ENCODE measurements around the gene SIRPD.
"Not testable (repeated sequence)": the region's sequence is repeated elsewhere in the genome, so short reads cannot be mapped to it uniquely, and the experiment has no call there.

SIRPD gene

DNA sequence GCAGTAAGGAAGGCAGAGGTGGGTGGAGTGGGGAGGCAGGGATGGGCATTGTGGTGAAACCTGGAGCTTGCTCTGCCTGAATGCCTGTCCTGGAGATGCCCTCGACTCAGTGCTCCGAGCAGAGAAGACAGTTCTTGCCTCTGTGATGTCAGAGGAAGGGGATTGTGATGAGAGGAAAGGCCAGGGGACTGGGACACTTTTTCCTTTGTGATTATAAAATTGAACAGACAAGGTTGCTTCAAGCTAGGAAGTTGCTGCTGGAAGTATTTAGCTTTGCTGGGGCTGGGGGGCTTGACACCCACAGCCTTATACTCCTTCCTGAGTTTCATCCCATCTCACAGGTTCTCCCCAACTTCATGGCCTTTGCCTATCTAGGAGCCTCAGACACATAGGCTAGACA lies at the start of gene SIRPD:
TSS of gene SIRPD (minus strand) at position 101 of the 400 bp plus-strand sequence. CDS start at position 49, 52 bp downstream.
- DNase-seq = no peak

DNA sequence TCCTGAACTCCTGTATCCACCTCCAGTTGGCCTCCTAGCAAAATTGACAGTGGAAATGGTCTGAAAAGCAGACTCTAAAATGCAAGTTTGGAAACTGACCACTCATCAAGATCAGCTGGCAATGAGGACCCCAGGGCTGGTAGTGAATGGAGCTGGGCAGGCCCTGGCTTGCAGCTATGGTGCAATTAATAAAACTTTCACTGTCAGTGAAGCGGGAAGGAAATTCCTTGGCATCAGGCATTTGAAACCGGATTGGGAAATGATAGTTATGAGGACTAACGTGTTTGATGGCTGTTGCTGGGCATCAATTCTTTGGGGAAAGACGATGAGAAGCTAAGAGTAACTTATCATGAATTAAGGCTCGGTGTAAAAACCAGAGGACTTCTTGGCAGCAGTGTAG lies 43.2 kb upstream of the SIRPD start:
- DNase-seq = no peak

DNA sequence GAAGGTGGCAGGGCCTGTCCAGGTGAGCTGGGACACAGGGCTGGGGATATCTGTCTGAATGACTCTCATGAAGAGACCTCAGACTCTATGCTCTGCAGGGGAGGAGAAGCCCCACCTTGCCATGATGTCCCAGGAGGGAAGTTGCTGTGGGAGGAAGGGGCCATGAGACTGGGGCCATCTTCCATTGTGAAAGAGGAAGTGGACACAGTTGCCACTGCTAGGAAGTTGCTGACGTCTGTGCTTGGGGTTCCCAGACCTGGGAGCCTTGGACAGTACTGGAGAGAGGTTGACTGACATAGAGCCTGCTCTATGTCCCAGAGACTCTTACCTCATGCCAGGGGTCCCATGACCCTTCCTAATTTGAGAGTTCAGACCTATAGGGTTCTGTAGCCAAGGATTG lies 37.8 kb upstream of the SIRPD start:
- DNase-seq = no peak

DNA sequence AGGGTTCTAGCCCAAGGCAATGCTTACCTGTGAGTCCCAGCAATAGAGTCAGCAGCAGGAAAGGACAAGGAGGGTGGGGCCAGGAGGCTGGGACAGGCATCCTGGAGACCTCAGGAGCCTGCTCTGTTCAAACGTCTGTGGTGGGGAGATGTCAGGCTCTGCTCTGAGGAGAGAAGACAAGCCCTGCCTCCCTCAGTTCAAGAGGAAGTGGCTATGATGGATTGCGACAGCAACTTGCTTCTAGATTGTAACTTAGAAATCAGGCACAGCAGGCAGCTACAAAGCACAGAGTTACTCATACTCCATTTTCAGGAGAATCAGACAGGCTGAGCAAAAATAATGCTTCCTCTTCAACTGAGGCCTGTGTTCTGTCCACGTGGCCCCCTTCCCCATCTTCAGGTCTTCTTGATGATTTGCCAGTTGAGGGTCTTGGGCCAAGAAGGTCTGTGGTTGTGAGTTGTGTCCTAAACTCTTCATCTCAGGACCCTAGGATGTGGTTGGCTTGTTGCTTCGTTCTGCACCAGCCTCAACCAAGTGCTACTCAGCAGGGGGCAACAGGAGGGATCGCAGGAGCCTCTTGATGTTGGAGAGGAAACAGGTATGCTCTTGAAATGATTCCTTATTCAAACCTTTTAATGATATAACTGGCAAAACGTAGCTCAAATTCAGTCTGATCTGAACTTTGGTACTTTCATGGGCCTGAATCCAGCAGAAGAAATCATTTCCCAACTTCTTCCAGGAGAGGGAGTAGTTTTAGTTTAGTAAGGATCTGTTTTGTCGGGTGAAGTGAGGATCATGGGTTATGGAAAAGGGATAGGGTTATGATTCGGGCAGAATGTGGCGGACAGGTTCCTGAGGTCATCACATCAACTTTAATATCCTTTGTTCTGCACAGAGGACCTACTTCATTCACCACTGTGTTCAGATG lies 31.3 kb upstream of the SIRPD start:
- no peak for DNase-seq

DNA sequence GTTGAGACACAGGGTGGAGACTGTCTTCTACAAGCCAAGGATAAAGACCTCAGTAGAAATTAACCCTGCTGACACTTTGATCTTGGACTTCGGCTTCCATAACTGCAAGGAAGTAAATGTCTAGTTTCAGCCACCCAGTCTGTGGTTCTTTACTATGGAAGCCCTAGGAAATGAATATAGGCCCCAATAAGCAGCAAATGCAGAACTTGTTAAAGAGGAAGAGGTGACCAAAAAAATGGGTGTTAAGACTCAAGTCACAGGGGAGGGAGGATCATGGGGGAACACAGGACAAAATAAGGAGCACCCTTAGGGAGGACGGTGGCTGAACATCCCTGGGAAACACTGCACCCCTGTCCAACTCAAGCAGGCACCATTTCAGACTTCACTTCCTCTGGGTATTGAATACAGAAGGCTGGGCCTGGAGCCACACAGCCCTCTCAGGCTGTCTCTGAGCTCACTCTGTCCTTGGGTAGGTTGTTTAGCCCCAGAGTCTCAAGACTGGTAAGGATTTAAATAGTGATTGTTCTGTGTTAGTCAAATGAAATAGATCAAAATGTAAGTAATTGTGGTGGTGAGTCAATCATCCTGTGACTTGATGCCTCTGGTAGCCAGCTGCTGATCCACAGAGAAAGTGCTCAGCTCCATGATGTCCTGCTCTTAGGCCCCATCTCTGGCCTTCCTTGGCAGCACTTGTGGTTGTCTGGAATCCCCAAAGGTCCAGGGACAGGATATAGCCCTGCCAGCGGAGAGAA lies 30.5 kb upstream of the SIRPD start:
- DNase-seq = no peak

DNA sequence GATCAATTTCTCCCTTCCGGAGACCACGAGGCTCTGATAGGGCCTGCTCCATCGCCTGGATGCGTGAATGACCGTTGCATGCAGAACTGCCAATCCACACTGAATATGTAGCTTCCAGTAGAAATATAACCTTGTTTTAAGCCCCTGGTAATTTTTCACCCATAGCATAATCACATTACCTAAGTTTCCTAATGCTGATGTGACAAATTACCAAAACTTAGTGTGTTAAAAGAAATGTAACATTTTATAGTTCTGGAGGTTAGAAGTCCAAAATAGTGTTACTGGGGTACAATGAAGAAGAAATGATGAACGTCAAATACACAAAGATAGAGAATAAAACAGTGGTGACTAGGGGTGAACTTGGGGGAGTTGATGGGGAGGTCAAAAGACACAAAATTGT lies 22.0 kb upstream of the SIRPD start:
- DNase-seq = no peak

DNA sequence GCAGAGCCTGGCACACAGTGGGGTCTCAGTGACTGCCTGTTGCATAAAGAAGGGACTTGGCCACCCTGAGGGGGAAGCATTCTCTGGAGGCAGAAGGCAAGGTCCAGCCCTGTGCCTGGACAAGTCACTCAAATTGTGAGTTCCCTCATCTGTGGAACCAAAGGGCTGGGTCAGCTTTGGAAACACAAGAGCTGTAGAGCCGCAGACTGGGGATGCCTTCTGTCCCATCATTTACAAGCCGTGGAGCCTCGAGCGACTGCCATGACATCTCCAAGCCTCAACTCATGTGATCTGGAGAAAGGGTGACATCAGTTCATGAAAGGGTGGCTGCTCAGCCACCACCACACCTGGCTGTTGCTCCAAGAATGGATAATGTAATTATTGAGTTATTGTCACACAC lies 20.4 kb upstream of the SIRPD start:
- no peak for DNase-seq

DNA sequence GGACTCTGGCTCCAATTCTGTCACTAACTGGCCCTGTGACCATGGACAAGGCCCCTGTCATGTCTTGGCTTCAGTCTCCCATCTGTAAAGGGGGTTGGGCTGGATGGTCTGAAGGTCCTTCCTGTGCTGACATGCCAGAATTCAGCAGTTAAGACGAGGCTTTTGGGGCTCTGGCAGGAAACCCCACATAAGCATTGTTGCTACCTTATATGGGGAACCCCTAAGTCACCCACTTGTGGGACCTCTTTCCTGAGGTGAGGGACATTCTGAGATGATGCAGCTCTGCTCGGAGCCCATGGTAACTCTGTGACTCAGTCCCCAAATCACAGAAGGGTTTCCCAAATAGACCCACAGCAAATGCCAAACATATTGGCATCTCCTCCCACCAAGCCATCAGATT lies 19.8 kb upstream of the SIRPD start:
- not testable (repeated sequence) for DNase-seq

DNA sequence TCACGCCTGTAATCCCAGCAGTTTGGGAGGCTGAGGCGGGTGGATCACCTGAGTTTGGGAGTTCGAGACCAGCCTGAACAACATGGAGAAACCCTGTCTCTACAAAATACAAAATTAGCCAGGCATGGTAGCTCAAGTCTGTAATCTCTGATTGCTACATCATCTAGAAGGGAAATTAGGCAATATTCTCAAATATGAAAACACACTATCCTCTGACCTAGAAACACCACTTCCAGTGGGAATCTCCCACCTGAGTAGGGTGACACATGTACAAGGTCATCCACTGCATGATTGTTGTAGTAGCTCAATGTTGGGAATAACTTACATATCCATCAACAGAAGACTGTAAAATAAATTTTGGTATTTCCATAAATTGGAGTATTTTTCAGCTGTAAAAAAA lies 19.1 kb upstream of the SIRPD start:
- DNase-seq = no peak

DNA sequence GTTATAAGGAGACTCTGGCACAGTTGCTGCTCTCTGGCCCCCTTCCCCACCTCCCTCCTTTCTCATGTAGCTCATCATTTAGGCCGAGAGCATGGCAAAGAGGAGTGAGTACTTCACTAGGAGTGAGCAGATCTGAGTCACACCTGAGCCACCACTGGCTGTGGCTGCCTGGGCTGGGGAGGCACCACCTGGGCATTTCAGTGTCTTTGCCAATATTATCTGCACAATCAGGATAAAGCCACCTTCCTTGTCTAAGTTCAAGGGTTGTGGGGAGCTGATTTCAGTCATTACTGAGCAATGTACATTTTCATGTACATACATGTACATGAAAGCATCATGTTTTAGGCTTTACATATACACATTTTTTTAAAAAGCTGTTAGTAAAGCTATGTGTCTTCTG lies 18.5 kb upstream of the SIRPD start:
- DNase-seq = not testable (repeated sequence)

DNA sequence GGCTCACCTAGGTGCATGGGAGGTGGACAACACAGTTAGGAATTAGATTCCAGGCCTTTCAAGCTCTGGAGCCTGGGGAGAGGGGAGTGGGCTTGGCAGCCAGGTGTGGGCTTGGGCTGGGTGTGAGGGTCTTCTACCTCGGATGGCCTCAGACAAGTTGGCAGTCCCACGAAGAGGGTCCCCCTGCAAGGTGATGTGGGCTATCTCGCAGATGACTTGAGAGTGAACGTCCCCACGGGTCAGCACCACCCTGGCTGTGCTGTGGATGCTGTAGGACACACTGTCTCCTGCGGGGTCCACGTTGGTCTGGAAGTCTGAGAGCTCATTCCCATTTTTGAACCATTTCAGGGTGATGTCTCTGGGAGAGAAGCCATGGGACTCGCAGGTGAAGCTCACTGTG lies 14.1 kb upstream of the SIRPD start:
- not testable (repeated sequence) for DNase-seq

DNA sequence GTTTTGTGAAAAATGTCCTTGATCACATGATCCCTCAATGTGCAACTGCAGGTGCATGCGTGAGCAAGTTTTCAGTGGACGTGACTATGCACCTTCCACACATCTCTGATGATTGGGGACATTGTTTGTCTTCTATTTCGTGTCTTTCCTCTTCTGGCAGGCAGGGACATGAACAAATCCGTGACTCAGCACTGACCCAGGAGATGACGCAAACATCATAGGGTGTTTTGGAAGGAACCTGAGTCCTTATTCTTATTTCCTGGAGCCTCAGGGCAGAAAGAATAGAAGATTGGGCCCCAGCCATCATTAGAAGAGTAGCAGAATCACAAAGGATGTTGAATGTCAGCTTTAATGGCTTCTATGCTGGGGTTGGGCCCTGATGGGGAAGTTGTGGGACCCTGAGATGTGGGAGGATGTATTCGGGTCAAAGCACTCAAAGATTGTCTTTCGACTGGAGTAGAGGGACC lies 11.9 kb upstream of the SIRPD start:
- DNase-seq = no peak

DNA sequence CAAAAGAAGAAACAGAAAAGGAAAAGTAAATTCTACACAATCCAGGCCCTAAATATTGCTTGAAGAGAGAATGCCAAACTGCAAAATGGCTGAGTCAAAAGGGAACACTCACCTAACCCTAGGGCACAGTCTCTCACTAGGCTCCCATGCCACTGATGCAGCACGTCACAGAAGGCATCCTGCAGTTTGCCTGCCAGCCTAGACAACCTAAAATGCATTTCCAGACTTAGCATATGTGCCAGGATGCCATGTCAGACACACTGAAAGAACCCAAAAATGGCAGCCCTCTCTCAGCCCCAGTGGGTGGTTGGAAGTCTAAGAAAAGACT lies 10.6 kb upstream of the SIRPD start:
- DNase-seq = no peak

DNA sequence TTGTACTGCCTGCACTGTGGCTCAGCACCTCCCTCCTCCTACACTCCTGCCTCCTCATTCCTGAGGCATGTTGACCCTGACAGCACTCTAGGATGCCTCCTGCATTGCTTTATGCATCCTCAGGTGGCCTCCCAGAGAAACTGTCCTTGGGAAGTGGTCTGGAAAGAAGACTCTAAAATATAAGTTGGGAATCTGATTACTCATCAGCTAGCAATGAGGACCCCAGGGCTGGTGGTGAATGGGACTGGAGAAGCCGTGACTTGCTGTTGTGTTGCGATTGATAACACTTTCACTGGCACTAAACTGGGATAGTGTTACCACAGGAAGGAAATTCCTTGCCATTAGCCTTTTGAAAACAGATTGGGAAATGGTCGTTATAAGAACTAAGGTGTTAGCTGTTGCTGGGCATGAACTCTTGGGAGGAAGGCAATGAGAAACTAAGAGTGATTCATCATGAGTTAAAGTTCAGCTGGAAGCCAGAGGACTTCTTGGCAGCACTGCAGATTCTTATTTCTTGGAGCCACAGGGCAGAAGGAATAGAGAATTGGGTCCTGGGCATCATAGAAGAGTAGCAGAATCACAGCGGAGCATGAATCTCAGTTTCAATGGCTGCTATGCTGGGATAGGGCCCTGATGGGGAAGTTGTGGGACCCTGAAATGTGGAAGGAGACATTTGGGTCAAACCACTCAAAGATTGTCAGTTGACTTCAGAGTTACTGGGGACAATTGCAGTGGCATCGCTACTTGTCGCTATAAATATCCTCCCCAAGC lies 10.1 kb upstream of the SIRPD start:
- no peak for DNase-seq

DNA sequence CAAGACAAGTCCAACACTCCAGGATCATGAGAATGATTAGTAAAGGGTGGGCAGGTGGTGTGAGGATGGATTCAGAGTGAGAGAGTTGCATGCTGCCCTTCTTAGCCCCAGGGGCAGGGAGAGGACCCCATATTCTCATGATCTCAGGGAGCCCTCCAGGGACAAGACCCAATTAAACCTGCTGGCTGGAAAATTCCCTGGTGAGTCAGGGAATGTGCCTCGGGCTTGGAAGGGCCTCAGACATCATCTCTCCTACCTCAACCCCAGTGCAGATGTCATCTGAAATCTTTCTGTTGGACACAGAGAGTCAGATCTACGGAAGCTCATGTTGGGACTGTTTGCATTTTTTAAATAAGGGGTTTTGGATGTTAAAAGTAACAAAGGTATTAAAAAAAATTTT lies 9.2 kb upstream of the SIRPD start:
- DNase-seq = no peak

DNA sequence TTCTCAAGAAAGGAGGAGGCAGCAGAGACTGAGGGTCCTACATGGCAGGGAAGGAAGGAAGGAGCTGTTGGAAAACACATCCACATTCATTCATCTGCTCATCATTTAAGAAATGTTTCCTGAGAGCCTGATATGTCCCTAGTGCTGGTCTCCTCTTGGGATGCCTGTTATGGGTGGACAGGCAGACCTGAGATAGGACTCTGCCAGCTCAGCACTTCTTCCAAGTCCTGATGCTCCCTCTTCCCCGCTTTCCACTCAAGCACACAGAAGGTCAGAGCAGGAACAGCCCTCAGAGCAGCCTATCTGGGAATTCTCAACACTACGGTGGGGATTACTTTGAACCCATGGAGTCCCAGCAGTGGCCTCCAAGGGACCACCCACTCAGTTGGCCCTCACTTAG lies 8.0 kb upstream of the SIRPD start:
- no peak for DNase-seq

DNA sequence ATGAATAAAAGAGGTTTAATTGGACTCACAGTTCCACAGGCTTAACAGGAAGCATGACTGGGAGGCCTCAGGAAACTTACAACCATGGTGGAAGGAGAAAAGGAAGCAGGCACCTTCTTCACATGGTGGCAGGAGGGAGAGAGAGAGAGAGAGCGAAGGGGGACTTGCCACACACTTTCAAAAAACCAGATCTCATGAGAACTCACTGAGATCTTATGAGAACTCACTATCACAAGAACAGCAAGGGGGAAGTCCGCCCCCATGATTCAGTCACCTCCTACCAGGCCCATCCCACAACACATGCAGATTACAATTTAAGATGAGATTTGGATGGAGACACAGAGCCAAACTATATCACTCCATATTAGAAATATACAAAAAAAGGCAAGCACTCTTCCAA lies 6.1 kb upstream of the SIRPD start:
- DNase-seq = no peak

DNA sequence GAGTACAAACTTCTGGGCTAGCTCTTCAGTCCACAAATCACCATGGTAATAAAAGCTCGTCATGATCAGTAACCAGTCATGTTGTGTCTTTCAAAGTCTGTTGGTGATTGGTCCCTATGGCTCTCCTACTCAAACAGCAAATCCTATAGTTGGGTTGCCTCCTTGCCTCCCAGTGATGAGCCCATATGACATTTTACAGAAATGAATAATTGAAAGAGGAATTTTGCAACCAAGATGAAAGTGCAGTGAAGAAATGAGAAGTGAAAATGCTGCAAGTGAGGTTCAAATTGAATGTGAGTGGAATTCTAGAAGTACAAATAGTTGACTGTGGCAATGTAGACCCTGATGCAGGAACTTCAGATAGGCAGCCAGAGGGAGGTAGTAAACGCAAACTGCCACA lies 5.1 kb upstream of the SIRPD start:
- no peak for DNase-seq

DNA sequence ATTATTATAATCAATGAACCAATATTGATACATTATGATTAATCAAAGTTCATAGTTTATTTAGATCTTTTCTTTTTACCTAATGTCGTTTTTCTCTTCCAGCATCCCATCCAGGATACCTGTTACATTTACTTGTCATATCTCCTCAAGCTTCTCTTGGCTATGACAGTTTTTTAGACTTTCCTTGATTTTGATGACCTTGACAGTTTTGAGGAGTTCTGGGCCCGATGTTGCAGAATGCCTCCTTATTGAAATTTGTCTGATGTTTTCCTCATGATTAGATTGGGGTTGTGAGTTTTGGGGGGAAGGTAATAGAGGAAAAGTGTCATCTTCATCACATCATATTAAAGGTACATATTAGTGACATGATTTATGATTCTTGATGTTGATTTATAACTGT lies 3.8 kb upstream of the SIRPD start:
- no peak for DNase-seq

DNA sequence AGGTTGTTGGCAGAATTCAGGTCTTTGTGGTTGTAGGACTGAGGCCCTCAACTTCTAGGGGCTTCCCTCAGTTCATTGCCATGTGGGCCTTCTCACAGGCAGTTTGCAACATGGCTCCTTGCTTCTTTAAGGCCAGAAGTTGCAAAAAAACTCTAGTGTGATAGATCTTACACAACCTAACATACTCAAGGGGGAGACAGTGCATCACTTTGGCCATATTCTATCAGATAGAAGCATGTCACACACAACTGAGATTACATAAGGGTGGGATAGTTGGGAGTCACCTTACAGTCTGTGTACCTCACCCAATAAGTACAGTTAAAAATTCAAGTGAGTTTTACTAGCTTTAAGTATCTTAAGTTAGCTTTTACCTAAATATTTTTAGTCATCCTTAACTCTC lies 1.6 kb downstream of the SIRPD start:
- no peak for DNase-seq

DNA sequence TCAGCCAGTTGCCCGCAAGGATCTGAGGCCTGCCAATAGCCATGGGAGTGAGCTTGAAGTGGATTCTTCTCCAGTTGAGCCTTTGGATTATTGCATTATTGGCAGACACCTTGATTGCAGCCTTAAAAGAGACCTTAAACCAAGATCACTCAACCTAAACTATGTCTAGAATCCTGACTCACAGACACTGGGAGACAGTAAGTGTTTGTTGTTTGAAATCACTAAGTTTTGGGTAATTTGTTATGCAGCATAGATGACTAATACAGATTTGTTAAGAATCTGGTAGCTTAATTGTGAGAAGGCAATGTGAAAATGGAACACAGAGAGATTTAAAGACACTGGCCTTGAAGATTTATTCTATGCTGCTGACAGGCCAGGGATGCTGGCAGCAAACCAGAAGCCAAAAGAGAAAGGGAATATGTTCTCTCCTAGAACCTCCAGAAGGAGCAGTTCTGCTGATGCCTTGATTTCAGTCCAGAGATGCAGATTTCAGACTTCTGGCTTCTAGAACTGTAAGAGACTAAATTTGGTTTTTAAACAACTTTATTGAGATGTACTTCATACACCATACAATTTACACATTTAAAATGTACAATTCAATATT lies 17.6 kb downstream of the SIRPD start:
- no peak for DNase-seq

DNA sequence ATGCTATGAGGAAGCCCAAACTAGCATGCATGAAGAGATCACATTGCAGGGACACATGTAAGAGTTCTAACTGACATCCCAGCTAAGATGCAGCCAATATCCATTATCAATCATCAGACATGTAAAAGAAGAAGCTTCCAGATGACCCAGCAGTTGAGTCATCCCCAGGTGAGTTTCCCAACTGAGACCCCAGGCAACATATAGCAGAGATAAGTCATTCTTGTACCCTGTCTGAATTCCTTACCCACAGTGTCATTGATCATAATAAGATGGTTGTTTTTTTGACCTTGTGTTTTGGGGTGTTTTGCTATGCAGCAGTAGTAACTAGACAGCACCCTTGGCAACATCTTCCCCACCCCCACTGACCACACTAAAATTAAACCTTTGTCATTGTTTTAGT lies 18.9 kb downstream of the SIRPD start:
- no peak for DNase-seq

DNA sequence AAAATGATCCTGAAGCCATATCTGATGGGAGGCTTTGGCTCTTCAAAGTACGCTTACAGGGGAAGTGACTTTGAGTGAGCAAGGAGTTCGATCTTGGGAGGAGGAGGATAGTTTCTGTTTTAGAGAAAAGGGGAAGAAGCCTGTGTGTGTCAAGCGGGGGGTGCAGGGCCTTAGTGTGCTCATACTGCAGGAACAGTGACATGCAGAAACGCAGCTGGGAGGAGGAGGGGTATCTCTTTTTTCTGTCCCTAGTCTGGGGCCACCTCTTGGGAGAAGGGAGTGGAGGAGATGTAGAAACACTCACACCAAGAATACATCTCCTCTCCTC lies 19.8 kb downstream of the SIRPD start:
- DNase-seq = no peak

Measured in NCI-H1436 (cell line).